ENCODE results near the gene SNTB2.
"Not testable (repeated sequence)": the region's sequence is repeated elsewhere in the genome, so short reads cannot be mapped to it uniquely, and the experiment has no call there.

DNA sequence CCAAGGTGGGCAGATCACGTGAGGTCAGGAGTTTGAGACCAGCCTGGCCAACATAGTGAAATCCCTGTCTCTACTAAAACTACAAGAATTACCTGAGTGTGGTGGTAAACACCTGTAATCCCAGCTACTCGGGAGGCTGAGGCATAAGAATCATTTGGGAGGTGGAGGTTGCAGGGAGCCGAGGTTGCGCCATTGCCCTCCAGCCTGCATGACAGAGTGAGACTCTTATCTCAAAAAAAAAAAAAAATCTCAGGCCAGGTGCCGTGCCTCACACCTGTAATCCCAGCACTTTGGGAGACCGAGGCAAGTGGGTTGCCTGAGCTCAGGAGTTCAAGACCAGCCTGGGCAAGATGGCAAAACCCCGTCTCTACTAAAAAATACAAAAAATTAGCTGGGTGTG lies 109.8 kb downstream of the SNTB2 start:
- TF ChIP-seq, protein P1, sequence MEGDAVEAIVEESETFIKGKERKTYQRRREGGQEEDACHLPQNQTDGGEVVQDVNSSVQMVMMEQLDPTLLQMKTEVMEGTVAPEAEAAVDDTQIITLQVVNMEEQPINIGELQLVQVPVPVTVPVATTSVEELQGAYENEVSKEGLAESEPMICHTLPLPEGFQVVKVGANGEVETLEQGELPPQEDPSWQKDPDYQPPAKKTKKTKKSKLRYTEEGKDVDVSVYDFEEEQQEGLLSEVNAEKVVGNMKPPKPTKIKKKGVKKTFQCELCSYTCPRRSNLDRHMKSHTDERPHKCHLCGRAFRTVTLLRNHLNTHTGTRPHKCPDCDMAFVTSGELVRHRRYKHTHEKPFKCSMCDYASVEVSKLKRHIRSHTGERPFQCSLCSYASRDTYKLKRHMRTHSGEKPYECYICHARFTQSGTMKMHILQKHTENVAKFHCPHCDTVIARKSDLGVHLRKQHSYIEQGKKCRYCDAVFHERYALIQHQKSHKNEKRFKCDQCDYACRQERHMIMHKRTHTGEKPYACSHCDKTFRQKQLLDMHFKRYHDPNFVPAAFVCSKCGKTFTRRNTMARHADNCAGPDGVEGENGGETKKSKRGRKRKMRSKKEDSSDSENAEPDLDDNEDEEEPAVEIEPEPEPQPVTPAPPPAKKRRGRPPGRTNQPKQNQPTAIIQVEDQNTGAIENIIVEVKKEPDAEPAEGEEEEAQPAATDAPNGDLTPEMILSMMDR (IDR thresholded peaks at IDR 0.05): not testable (repeated sequence)
- not testable (repeated sequence) for TF ChIP-seq POLR2A (IDR thresholded peaks at IDR 0.05)
